NCI-H345 treated with DMSO at 0.1 percent for 48 hours (cell line): ENCODE results near the gene BAD.
"Not testable (repeated sequence)": the region's sequence is repeated elsewhere in the genome, so short reads cannot be mapped to it uniquely, and the experiment has no call there.

Source experiments
- DNase-seq: peaks from one replicate; lab custom pipeline; 2025; ENCODE audit not compliant: unreplicated experiment; lab: John Stamatoyannopoulos, UW

BAD gene

GRCh38 chr11:64284048-64284961, at the start of gene BAD:
TSS of gene BAD (minus strand) at chr11:64284665. CDS start at chr11:64284368, 297 bp downstream.
- peak; percentile 80 for DNase-seq

- no peak for DNase-seq
These were observed 49.1 kb upstream of the BAD start for GRCh38 chr11:64333556-64333955.

GRCh38 chr11:64331569-64332371, 47.3 kb upstream of the BAD start:
- DNase-seq = peak; percentile 15

GRCh38 chr11:64330888-64331287, 46.4 kb upstream of the BAD start:
- no peak for DNase-seq

- DNase-seq = no peak
These were observed 43.5 kb upstream of the BAD start for GRCh38 chr11:64327993-64328392.

GRCh38 chr11:64327375-64327774, 42.9 kb upstream of the BAD start:
- DNase-seq = no peak

GRCh38 chr11:64324692-64325469, 40.4 kb upstream of the BAD start:
- no peak for DNase-seq

- DNase-seq = not testable (repeated sequence)
These were observed 39.5 kb upstream of the BAD start for GRCh38 chr11:64323984-64324383.

- no peak for DNase-seq
These were observed 38.9 kb upstream of the BAD start for GRCh38 chr11:64323373-64323772.

- no peak for DNase-seq
These were observed 38.4 kb upstream of the BAD start for GRCh38 chr11:64322925-64323260.

- no peak for DNase-seq
These were observed 37.1 kb upstream of the BAD start for GRCh38 chr11:64321533-64321932.

GRCh38 chr11:64321026-64321425, 36.6 kb upstream of the BAD start:
- DNase-seq = no peak

GRCh38 chr11:64320556-64320955, 36.1 kb upstream of the BAD start:
- no peak for DNase-seq

GRCh38 chr11:64318766-64319761, 34.6 kb upstream of the BAD start:
- DNase-seq = no peak

- peak; percentile 96 for DNase-seq
These were observed 33.7 kb upstream of the BAD start, which contains the start of gene PRDX5 for GRCh38 chr11:64317961-64318765. TSS of gene PRDX5 (plus strand) at chr11:64318121. CDS start at chr11:64318216, 95 bp downstream.

GRCh38 chr11:64317325-64317960, 33.0 kb upstream of the BAD start, which contains the start of gene TRMT112:
TSS of gene TRMT112 (minus strand) at chr11:64317559. CDS start at chr11:64317526, 33 bp downstream.
- DNase-seq = peak; percentile 98

GRCh38 chr11:64316672-64317324, 32.3 kb upstream of the BAD start:
- DNase-seq = no peak
